NCI-H69 (cell line): ENCODE measurements around the gene MIF.
"Not testable (repeated sequence)": the region's sequence is repeated elsewhere in the genome, so short reads cannot be mapped to it uniquely, and the experiment has no call there.

Experiments
- DNase-seq: peaks from one replicate; lab custom pipeline; 2025; lab: John Stamatoyannopoulos, UW

The MIF gene

GRCh38 chr22:23903328-23903971 lies 9.3 kb downstream of the MIF start:
- peak; percentile 89 for DNase-seq

GRCh38 chr22:23904573-23905254 lies 10.5 kb downstream of the MIF start:
- DNase-seq, result peak; percentile 48

- no peak for DNase-seq
Observed at GRCh38 chr22:23906641-23907040, 12.5 kb downstream of the MIF start.

- not testable (repeated sequence) for DNase-seq
Observed at GRCh38 chr22:23907423-23907822, 13.2 kb downstream of the MIF start.

- DNase-seq, result no peak
Observed at GRCh38 chr22:23908587-23909205, 14.5 kb downstream of the MIF start.

- peak; percentile 70 for DNase-seq
Observed at GRCh38 chr22:23909296-23909898, 15.2 kb downstream of the MIF start.

GRCh38 chr22:23910496-23911190 lies 16.5 kb downstream of the MIF start:
- peak; percentile 23 for DNase-seq

GRCh38 chr22:23911318-23911980 lies 17.3 kb downstream of the MIF start:
- DNase-seq, result no peak

GRCh38 chr22:23912293-23912903 lies 18.2 kb downstream of the MIF start:
- no peak for DNase-seq

- peak; percentile 54 for DNase-seq
Observed at GRCh38 chr22:23913306-23913660, 19.1 kb downstream of the MIF start.

- peak; percentile 100 for DNase-seq
Observed at GRCh38 chr22:23913661-23914353, 19.6 kb downstream of the MIF start.

GRCh38 chr22:23915290-23915689 lies 21.1 kb downstream of the MIF start:
- peak; percentile 21 for DNase-seq

- DNase-seq, result not testable (repeated sequence)
Observed at GRCh38 chr22:23920267-23920611, 26.1 kb downstream of the MIF start.

GRCh38 chr22:23921586-23922201 lies 27.5 kb downstream of the MIF start:
- not testable (repeated sequence) for DNase-seq

- DNase-seq, result no peak
Observed at GRCh38 chr22:23922921-23923320, 28.7 kb downstream of the MIF start.

GRCh38 chr22:23925020-23925606 lies 30.9 kb downstream of the MIF start:
- no peak for DNase-seq

- no peak for DNase-seq
Observed at GRCh38 chr22:23926561-23926960, 32.4 kb downstream of the MIF start.

GRCh38 chr22:23938328-23939016 lies 44.3 kb downstream of the MIF start:
- no peak for DNase-seq

- no peak for DNase-seq
Observed at GRCh38 chr22:23939017-23939357, 44.8 kb downstream of the MIF start.
